Measurements from ENCODE around the gene NEK10.

DNA sequence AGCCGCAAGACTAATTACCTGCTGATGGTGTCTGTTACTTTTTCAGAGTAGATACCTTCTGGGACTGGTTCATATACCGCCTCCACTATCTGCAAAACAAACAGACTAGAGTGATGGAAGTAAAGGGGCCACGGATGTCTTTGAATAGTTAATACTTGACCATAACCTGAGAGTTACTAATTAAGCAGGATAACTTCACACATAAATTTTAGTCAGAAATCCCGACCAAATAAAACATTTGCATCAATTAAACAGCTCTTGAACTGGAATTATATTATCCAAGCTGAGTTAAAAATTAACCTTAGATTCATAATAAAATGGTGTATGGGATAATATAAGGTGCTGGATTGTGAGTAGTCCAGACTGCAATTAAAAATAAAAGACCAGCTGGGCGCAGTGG is 167.7 kb downstream of the NEK10 start:
- TF ChIP-seq, protein P1, sequence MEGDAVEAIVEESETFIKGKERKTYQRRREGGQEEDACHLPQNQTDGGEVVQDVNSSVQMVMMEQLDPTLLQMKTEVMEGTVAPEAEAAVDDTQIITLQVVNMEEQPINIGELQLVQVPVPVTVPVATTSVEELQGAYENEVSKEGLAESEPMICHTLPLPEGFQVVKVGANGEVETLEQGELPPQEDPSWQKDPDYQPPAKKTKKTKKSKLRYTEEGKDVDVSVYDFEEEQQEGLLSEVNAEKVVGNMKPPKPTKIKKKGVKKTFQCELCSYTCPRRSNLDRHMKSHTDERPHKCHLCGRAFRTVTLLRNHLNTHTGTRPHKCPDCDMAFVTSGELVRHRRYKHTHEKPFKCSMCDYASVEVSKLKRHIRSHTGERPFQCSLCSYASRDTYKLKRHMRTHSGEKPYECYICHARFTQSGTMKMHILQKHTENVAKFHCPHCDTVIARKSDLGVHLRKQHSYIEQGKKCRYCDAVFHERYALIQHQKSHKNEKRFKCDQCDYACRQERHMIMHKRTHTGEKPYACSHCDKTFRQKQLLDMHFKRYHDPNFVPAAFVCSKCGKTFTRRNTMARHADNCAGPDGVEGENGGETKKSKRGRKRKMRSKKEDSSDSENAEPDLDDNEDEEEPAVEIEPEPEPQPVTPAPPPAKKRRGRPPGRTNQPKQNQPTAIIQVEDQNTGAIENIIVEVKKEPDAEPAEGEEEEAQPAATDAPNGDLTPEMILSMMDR (IDR thresholded peaks at IDR 0.05), result no peak
- no peak for TF ChIP-seq EZH2 (IDR thresholded peaks at IDR 0.05; ENCODE audit: borderline replicate concordance, insufficient read depth, low read depth, low read length, poor library complexity, severe bottlenecking)

Measured in B cell (primary cell).